ENCODE data around the gene MYOF.

The MYOF gene

DNA sequence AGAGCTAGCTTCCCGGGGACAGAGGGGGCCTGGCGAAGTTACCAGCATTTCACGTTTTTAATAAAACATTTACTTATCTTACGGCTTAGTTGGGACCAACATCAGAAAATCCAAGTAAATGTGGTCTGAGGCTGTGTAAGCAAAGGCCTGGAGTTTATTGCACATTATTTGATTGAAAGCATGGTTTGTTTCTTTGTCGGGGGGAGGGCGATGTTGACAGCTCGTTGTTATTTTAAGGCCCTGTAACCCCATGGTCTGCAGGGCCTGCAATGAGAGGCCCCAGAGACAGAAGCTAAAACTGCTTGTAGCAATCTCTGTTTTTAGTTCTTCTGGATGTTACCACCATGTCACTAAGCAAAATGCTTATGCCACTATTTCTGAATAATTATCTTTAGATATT is 88.9 kb downstream of the MYOF start:
- in situ Hi-C loops (cut with HindIII; ENCODE audit: low sequenced_read_pairs) = no loop called here

DNA sequence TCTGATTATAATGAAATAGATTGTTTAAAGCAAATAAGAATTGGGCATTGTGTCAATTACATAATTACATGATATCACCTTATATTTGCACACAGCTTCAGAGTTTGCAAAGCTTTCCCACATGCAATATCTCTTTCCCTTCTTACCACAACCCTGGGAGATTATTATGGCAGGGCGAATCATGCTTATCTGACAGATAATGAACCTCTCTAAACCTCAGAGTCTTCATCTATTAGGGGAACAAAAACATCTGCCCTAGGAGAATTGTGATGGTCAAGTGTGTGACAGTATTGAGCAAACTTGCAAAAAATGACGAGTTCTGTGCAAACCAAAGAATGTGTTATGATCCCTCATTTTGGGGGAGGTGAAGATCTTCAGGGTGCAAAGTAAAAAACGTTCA is 90.0 kb downstream of the MYOF start:
- in situ Hi-C loops (cut with HindIII; ENCODE audit: low sequenced_read_pairs) = no loop called here

DNA sequence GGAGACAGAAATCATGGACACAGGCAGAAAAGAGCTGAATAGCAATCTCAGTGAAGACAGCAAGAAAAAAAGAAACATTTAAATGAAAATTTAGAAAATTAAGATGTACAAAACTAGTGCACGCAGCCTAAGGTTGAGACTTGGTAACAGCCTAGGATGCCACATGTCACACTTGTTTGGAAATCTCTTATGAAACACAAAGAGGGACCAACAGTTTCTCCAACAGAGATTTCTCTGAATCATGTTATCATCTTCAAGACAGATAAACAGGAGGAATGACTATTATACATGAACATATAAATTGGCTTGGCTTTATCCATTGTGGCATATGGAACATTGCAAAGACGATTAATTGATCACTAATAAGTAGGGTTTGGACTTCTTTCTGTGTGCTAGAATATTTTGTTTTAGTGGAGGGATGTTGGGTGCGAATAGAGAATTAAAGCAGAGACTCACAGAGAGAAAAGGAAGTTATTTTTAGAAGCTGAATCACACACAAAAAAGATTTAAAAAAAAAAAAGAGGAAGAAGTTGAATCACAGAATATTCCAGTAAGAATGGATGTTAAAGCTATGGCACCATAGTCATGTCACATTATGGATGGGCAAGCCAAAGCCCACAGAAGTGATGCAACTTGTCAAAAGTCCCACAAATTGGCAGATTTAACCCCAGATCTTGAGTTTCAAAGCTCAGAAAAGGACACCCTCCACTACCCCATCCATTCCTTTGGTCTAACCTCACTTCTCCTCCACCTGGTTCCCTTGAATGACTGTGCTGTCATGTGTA is 91.6 kb downstream of the MYOF start:
- in situ Hi-C loops (cut with HindIII; ENCODE audit: low sequenced_read_pairs) = no loop called here

DNA sequence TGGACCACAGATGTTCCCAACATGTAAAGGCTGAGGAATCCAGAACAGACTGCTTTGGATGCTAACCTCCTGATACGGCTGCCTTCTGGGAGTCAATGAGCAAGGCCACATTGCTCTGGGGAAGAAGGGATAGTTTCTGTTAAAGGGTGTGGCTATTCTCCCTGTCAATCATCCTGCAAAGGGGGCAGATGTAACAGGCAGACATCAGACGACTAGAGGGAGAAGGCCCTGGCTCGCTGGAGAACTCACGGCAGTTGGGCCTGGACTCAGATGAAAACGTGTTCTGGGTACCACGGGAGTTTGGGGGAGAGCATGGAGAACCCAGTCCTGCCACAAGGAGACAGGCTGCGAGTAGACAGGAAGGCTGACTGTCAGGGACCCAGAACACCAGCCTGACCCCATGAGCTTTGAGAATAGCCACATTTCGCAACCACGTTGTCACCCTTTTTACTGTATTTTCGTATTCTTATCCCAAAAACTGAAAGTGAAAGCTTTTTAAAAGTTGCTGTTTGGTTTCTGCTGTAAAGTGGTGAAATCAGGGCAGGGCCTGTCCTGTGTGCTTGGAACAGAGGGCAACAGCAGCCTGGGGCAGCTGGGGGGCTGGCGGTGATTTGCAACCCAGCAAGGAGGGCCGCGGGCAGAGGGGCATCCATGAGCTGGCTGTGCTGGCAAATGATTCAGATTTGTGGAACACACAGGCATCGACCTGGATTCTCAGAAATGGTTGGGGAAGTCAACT is 95.3 kb downstream of the MYOF start:
- in situ Hi-C loops (cut with HindIII; ENCODE audit: low sequenced_read_pairs) = no loop called here

DNA sequence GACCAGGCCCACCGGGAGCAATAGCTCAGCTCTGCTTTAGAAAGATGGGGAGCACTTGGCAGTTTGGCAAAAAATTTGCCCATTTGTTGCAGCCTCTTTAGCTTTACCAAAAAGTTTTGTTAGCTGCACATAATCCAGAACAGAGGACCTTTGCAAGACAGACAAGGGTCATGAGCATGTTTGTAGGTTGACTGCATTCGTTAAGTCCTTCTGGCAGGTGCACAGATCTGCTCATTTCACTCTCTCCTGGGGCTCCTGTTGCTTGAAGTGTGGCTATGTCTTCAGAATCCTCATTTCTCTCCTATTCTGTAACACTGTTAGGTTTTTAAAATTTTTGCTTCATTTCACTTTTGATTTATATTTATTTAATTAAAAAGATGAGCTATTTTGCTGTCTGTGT is 96.8 kb downstream of the MYOF start:
- in situ Hi-C loops (cut with HindIII; ENCODE audit: low sequenced_read_pairs) = no loop called here

DNA sequence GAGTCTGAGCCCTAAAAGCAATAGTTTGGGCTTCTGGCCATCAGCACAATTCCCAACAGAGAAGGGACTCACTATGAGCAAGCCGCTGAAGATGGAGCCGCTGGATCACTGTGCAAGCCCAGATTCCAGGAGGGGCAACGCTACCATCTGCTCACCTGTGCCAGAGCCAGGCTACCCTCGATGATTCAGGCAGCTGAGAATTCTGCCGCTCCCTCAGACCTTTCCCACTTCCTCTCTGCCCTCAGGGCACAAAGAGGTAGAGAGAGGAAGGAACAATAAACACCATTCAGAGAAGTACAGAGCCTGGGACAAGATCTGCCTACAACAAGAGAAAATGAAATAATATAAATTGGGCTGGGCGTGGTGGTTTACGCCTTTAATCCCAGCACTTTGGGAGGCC is 98.1 kb downstream of the MYOF start:
- in situ Hi-C loops (cut with HindIII; ENCODE audit: low sequenced_read_pairs) = no loop called here

DNA sequence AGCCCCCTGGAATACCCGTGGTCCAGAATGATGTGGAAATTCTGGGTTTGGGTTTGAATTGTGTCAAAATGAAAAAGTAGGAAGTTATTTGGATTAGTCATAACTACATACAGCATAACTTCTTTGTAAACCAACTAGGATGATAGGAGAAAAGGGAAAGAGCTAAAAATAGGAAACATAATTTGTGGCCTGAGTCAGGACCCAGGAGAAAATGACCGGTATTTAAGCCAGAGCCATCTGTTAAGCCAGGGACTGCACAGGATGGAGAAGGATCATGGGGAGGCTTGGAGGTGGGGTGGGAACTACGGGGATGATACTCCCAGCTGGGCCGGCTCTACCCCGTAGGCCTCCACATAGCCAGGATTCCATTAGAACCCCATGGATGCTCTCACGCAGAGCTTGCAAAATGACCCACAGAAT is 98.6 kb downstream of the MYOF start:
- in situ Hi-C loops (cut with HindIII; ENCODE audit: low sequenced_read_pairs) = no loop called here

DNA sequence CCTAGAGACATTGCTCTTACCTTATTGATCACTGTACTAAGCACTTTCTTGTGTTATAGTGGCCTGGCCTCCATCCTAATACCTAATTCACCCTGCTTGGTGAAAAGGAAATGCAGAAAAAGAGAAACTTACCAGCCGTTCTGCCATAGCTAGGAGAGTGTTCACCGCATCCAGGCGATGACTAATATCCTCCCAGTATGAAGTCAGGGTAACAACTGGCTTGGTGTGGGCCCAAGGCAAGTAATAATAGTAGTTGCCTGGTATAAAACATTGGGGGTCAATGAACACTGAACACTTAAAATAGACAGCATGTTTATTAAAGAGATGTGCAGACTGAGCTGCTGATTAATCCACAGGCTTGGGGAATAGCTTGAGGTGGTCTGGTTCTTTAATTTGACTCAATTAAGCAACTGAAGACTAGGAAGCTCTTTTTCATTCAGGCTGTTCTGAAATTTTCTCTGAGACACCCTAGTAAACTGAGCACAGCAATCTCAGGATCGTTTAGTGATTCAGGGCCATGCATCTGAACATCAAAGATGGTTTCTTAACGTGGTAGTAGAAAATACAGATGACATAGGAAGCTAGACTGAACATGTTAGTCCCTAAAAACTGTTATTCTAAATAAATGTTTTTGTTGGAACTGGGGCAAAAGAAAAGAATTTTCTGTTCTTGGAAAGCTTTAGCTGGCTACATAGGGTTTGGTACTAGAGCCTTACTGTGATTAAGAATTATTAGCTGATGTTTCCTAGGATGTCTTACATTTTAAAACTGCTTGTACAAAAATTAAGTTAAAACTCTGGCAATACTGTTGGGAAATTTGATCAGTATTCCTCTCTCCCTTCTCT is 102.2 kb downstream of the MYOF start:
- in situ Hi-C loops (cut with HindIII; ENCODE audit: low sequenced_read_pairs) = no loop called here

DNA sequence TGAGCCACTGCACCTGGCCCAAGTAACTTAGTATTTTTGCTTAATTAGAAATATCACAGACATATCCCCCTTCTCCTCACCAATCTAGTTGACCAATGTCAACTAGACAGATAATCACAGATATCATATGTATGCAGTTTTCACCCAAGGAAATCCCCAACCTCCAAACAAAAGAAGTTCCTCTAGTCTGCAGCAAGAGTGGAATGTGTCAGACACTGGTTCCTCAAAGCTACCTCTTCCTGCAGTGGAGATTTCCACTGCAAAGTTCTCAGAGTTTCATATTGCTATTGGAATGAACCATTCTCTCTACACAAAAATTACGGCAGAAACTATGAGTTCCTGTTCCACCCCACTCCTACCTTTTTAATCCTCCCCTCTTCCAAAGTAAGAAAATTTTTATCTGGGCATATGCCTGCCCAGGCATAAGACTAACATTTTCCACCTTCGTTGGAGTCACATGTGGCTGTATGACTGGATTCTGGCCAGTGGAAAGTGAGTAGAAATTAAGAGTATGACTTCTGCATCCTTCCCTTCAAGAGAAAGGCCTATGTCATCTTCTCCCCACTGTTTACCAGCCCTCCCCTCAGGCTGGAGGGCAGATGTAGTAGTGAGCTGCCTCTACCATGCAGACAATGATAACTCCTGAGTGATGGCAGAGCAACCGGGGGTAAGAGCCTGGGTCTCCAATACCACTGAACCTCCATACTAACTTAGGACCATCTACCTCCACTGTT is 103.0 kb downstream of the MYOF start:
- in situ Hi-C loops (cut with HindIII; ENCODE audit: low sequenced_read_pairs) = no loop called here

DNA sequence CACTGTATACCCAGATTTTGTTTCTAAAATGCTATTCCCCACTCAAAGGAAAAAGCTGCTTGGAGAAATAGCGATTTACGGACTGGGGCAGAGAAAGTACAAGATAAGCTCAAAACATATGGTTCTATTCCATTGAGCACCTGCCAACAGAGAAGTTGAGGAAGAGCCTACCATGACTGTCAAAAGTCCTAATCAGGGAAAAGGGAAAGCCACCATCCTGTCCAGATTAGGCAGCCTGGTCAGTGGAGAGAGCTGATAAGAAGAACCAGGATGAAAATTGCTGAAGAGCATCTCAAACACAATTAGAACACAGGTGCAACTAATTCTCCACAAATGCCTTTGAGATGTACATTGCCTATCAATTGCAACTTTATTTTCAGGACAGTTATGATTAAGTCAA is 104.1 kb downstream of the MYOF start:
- in situ Hi-C loops (cut with HindIII; ENCODE audit: low sequenced_read_pairs) = no loop called here

DNA sequence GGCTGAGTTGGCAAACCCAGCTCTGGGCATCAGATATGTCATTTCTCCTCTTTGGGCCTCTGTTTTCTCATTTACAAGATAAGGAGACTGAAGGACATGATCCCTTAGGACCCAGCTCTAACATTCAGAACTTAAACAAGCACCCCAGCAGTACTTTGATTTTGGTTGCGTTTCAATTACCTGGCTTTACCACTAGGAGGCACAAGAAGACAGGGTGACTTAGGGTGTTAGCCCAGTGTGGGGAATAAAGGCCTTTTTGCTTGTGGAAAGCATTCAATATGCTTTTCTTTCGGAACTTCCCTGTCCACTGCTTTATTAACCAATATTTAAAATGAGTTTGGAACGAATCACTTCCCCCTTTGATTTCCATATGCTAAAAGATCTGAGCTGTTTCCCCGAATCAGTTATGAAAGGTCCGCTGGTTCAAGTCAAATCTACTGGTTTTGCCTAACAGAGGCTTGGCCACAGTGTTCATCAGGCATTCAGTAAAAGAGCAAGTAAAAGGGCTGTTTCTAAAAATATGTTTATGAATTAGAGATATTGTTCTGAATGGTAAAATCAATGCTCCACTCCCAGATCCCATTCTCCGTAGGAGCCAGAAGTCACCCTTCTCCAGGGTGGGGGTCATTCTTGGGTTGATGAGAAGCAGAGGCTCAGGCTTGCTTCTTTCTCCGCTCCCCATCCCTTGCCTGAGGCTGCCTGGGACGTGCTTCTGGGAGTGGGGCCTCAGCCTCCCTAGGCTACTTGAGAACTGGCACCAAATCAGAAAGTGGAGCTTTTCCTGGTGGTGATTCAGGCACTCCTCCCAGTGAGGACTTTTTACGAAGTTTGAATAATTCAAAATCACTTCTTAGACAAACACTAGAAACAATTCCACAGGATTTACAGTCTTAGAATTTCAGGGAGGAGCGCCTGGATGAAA is 105.5 kb downstream of the MYOF start:
- in situ Hi-C loops (cut with HindIII; ENCODE audit: low sequenced_read_pairs) = no loop called here

DNA sequence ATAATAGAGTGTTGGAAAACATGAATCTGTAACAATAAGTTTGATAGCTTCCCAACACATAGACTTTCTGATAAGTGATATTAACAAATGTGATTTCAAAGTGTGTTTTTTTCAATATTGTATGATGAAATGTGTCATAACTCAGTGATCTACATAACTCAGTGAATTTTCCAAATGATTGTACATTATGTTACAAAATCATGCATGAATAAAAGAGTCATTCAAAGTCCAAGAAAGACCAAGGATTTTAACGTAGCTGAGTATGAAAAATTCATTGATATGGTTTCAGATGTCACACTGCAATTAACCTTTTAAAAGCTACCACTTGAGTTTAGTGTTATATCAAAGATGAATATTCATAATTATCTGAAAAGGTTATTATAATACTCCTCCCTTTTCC is 111.2 kb downstream of the MYOF start:
- in situ Hi-C loops (cut with HindIII; ENCODE audit: low sequenced_read_pairs) = loop anchor here (25.0 kb wide), 1 partner anchor 141 kb away; no protein-coding TSS in a partner anchor

DNA sequence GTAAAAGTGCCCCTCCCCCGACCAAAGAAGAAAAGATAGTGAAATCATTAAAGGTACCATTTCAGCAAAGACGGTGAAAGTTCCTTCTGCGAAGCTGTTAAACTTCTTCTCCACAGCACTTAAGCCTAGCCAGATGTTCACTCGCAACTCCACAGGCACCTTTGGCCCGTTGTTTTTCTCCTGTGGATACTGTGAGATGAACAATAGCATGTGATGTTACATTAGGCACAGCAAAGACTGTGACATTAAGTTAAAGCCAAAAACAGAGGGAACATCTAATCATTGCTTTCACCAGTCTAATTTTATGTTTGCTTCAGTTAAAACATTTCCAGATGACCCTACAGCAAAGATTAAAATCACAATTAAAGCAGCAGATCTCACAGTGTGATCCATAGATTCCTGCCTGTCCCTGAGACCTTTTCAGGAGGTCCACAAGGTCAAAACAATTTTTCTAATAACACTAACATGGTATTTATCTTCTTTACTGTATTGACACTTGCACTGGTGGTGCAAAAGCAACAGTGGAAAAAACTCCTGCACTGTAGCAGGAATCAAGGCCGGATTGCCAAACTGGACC is 112.5 kb downstream of the MYOF start:
- in situ Hi-C loops (cut with HindIII; ENCODE audit: low sequenced_read_pairs) = loop anchor here (25.0 kb wide), 1 partner anchor 143 kb away; no protein-coding TSS in a partner anchor

DNA sequence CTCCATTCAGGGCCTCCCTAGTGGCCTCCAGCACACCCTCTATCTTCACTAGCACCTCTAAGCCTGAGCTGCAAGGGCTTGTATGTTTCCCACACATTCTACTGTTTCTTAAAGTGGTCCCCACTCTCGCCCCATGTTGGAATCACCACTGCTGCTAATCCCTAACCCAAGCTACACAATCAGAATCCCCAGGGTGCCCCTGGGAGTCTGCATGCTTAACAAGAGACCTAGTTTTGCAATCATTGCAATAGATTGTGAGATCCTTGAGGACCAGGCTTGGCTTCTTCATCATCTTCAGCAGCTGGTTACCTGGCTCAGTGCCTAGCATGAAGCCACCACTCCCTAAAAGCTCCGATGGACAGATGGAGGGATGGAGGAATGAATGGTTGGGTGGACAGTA is 113.9 kb downstream of the MYOF start:
- in situ Hi-C loops (cut with HindIII; ENCODE audit: low sequenced_read_pairs) = loop anchor here (25.0 kb wide), 1 partner anchor 144 kb away; no protein-coding TSS in a partner anchor

DNA sequence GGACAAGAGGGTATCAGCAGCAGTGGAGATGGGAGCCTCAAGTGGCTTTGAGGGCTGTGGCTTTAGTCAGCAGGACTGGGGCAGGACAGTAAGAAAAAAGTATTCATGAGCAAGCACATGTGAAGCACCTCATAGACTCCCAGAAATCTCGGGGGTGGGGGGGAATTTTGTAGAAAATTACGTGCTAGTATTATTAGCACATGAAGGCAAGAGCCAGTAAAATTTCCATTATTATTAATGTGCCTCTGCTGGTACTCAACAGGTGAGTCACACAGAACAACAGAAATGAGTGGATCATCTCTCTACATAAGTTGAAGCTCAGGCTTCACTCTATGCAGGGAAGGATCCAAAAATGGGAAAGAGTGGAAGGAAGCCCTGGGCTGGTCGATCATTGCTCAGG is 114.5 kb downstream of the MYOF start:
- in situ Hi-C loops (cut with HindIII; ENCODE audit: low sequenced_read_pairs) = loop anchor here (25.0 kb wide), 1 partner anchor 145 kb away; no protein-coding TSS in a partner anchor

DNA sequence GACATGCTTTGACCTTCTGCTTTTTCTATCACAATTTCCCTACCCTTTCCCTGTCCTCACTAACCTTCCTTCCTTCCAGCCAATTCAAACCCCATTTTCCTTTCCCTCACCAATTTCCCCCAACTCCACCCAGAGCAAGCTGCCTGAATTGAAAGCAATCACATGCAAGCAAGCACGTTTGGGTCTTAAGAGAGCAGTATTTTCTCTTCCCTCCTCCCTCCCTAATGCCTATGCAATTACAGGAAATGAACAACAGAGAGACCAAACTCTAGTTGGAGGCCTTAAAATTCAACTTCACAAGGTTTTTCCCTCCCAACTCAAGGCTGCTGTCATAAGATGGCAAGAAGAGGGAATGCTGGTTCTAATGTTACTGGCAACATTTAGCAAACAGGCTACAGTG is 117.2 kb downstream of the MYOF start:
- in situ Hi-C loops (cut with HindIII; ENCODE audit: low sequenced_read_pairs) = loop anchor here (25.0 kb wide), 1 partner anchor 147 kb away; no protein-coding TSS in a partner anchor

DNA sequence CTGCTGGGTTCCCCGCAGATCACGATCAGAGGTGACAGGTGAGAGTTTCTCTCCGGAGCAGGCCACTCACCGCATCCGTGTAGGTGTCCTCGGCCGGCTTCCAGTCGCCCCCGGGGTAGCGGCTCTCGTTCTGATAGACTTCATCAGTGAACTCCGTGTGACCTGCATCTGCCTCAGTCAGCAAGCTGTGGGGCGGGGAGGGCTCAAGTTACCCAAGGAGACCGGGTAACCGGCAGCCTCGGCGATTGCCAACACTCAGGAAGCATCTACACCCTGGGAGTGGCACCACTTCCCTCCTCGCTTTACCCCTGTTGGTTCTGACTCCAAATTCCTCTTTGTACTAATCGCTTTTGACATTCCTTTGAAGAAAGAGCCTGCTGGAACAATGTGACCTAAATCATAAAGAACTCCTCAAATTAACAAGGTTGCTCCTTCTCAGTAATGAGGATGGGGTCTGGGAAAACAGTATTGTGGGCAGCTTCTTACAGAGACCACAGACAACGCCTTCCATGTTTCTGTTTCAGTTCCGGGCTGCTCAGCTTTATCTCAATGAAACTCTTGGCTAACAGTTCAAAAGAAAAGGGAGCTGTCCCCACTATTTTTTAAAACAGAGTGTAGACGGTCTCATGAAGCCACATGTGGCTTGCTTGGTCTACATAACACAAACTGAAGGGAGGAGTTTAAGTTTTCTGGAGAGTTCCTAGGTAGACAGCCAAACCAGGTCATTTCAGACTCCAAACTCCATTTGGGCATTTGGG is 118.1 kb downstream of the MYOF start:
- in situ Hi-C loops (cut with HindIII; ENCODE audit: low sequenced_read_pairs) = loop anchor here (25.0 kb wide), 1 partner anchor 148 kb away; no protein-coding TSS in a partner anchor

DNA sequence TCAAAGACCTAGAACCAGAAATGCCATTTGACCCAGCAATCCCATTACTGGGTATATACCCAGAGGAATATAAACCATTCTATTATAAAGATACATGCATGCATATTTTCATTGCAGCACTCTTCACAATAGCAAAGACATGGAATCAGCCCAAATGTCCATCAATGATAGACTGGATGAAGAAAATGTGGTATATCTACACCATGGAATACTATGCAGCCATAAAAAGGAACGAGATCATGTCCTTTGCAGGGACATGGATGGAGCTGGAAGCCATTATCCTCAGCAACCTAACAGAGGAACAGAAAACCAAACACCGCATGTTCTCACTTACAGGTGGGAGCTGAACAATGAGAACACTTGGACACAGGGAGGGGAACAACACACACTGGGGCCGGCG is 123.7 kb downstream of the MYOF start:
- in situ Hi-C loops (cut with HindIII; ENCODE audit: low sequenced_read_pairs) = loop anchor here (25.0 kb wide), 1 partner anchor 154 kb away; no protein-coding TSS in a partner anchor

Measured in DLD1 (cell line).